B cell (primary cell): Measurements from ENCODE around the gene MRPL20. TPM values are rescaled to one million over a fixed set of nuclear protein-coding genes. Genes with fewer than 3 reads are reported as not detected.

Experiments used
- ATAC-seq: fragments of 200-7000 bp; cut with Tn5 transposase; one replicate; pipeline ENCODE4 v1.10.0; 2021; ENCODE audit warnings: low read depth, mild to moderate bottlenecking, moderate number of reproducible peaks, moderate library complexity
- CTCF ChIA-PET: fragments of 350-600 bp; sonication (Branson Sonifier 250); formaldehyde crosslinking; loops from one replicate; lab custom pipeline; 2021; ENCODE audit warnings: antibody characterized with exemption, inconsistent platforms; lab: Charles Lee
- POLR2A ChIA-PET: fragments of 350-600 bp; sonication (Branson Sonifier 250); formaldehyde crosslinking; loops from one replicate; lab custom pipeline; 2021; ENCODE audit warnings: antibody characterized with exemption; lab: Charles Lee
- DNase-seq: peaks from one replicate; pipeline ENCODE4 v3.0.0; 2013
- H2AFZ ChIP-seq: 2 replicates; pipeline ENCODE4 v1.6.1; 2012; ENCODE audit warnings: mild to moderate bottlenecking, low read depth, low read length; ENCODE audit not compliant: insufficient read depth, poor library complexity, severe bottlenecking
- H3K27ac ChIP-seq, 2 donors: 1 replicate in 1 of 2; 2 replicates in 1 of 2; pipeline ENCODE4 v1.5.1; 2012 to 2013; ENCODE audit warnings: low read length in 2 of 2, mild to moderate bottlenecking in 2 of 2, moderate library complexity in 1 of 2
- H3K27me3 ChIP-seq, 4 experiments: fragments of 200-600 bp in 1 of 4; sonication (generic) in 1 of 4; replicated peaks in 1 of 4; 1 replicate in 2 of 4; 2 replicates in 2 of 4; pipeline versions ENCODE4 v1.6.1 to v1.7.0; 2013 to 2016; ENCODE audit warnings: low read length in 3 of 4, mild to moderate bottlenecking in 2 of 4, mixed read lengths in 1 of 4, moderate library complexity in 1 of 4; ENCODE audit not compliant: insufficient read depth in 4 of 4, control insufficient read depth in 3 of 4; ENCODE audit errors: control extremely low read depth in 1 of 4
- H3K36me3 ChIP-seq, 2 experiments: replicated peaks in 1 of 2; 1 replicate in 1 of 2; 2 replicates in 1 of 2; pipeline versions ENCODE4 v1.6.1 to v1.7.1; 2013; ENCODE audit warnings: low read length in 1 of 2; ENCODE audit not compliant: insufficient read depth in 2 of 2, control insufficient read depth in 1 of 2; ENCODE audit errors: control extremely low read depth in 1 of 2, extremely low read depth in 1 of 2
- H3K4me1 ChIP-seq, 2 donors: fragments of 200-600 bp in 1 of 2; sonication (generic) in 1 of 2; 1 replicate in 1 of 2; 2 replicates in 1 of 2; pipeline versions ENCODE4 v1.5.1 to v1.6.1; 2013 to 2017; ENCODE audit warnings: low read length in 2 of 2; ENCODE audit not compliant: control insufficient read depth in 2 of 2, insufficient read depth in 2 of 2
- H3K4me2 ChIP-seq: replicated peaks from 2 replicates; pipeline ENCODE3; 2012; ENCODE audit warnings: mild to moderate bottlenecking, low read depth, low read length; ENCODE audit not compliant: poor library complexity, severe bottlenecking
- H3K4me3 ChIP-seq, 5 experiments: fragments of 200-600 bp in 1 of 5; sonication (generic) in 1 of 5; 1 replicate in 3 of 5; 2 replicates in 2 of 5; pipeline versions ENCODE4 v1.5.1 to v1.7.0; 2011 to 2016; ENCODE audit warnings: low read length in 4 of 5, mild to moderate bottlenecking in 4 of 5, low read depth in 2 of 5, control low read depth in 1 of 5, moderate library complexity in 1 of 5; ENCODE audit not compliant: insufficient read depth in 1 of 5; ENCODE audit errors: control extremely low read depth in 1 of 5, extremely low read depth in 1 of 5
- H3K79me2 ChIP-seq: fragments of 200-600 bp; sonication (generic); one replicate; pipeline ENCODE4 v1.6.0; 2016; ENCODE audit warnings: low read length; ENCODE audit not compliant: control insufficient read depth, insufficient read depth
- H3K9ac ChIP-seq: fragments of 200-600 bp; sonication (generic); 2 replicates; pipeline ENCODE4 v1.6.1; 2017; ENCODE audit warnings: mild to moderate bottlenecking, low read length, moderate library complexity
- H3K9me3 ChIP-seq, 3 donors: one replicate each; pipeline versions ENCODE4 v1.6.1 to v1.7.1; 2013; ENCODE audit warnings: low read length in 2 of 3; ENCODE audit not compliant: control insufficient read depth in 2 of 3, insufficient read depth in 1 of 3; ENCODE audit errors: control extremely low read depth in 1 of 3
- H4K20me1 ChIP-seq: 2 replicates; pipeline ENCODE4 v1.6.0; 2012; ENCODE audit warnings: mild to moderate bottlenecking, low read length; ENCODE audit not compliant: insufficient read depth, control insufficient read depth, poor library complexity, severe bottlenecking
- H3K27ac Mint-ChIP-seq: one replicate; pipeline ENCODE4 v1.8.0; 2021; ENCODE audit warnings: mixed read lengths
- H3K27me3 Mint-ChIP-seq: one replicate; pipeline ENCODE4 v1.8.0; 2021; ENCODE audit warnings: mixed read lengths
- H3K4me1 Mint-ChIP-seq: one replicate; pipeline ENCODE4 v1.8.0; 2021; ENCODE audit warnings: mixed read lengths
- H3K4me3 Mint-ChIP-seq: one replicate; pipeline ENCODE4 v1.8.0; 2021; ENCODE audit warnings: mixed read lengths
- H3K9me3 Mint-ChIP-seq: one replicate; pipeline ENCODE4 v1.8.0; 2022; ENCODE audit warnings: mixed read lengths; ENCODE audit not compliant: insufficient read depth
- CTCF ChIP-seq: fragments of 200-600 bp; IDR thresholded peaks from one replicate; pipeline ENCODE4 v1.8.0; 2022; ENCODE audit warnings: antibody characterized with exemption, mild to moderate bottlenecking
- EZH2 ChIP-seq: IDR thresholded peaks from 2 replicates; pipeline ENCODE4 v1.6.1; 2012; ENCODE audit warnings: borderline replicate concordance, low read depth, mild to moderate bottlenecking, moderate library complexity, low read length; ENCODE audit not compliant: insufficient read depth, poor library complexity, severe bottlenecking
- WGBS: methylation state at CpG from one replicate; pipeline ENCODE4 v1.1.5; 2013; ENCODE audit warnings: missing lambda C conversion rate; ENCODE audit not compliant: insufficient coverage; 5-methylcytosine and 5-hydroxymethylcytosine counted together
- intact Hi-C: fragments of 100-400 bp; cut with micrococcal nuclease; formaldehyde crosslinking; loops from one replicate; pipeline ENCODE4 v1.10.0; 2022
- polyA plus RNA-seq: library from polyadenylated mRNA; depleted of rRNA; stranded (reverse); fragments of >200 nt; gene quantifications from 2 replicates; pipeline ENCODE4 v1.2.3, GENCODE V29; 2012
- total RNA-seq, 2 donors: library from RNA; stranded (reverse); fragments of 120-200 nt in 1 of 2; gene quantifications; 1 replicate in 1 of 2; 2 replicates in 1 of 2; pipeline versions ENCODE4 v1.2.3 to v1.2.4, GENCODE V29; 2013 to 2022

MRPL20 gene
- total and polyA plus RNA-seq, 2 donors (not counting 1 experiment from before 2014, with no cell fraction given), result 55.9 to 119 TPM

DNA sequence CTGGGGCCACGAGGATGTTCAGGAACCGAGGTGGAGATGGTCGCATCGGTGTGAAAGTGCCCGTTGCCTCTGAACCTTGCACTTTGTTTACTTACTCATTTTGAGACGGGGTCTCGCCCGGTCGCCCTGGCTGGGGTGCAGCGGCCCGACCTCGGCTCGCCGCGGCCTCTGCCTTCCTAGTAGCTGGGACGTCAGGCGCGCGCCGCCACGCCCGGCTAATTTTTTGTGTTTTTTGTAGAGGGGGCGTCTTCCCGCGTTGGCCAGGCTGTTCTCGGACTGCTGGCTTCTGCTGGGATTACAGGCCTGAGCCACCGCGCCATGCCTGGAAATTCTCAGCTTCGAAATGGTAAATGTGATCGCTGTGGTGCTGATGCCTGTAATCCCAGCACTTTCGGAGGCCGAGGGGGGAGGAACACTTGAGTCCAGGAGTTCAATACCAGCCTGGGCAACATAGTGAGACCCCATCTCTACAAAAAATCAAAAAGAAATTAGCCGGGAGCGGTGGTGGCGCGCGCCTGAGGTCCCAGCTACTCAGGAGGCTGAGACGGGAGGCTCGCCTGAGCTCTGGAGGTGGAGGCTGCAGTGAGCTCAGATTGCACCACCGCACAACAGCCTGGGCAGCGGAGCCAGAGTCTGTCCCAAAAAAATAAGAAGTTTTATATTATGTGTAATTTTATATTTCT, 684 bp upstream of the MRPL20 start:
- Mint-ChIP-seq H3K4me1 (peaks cover 36% of the 10 kb centered on the region), H3K4me3 (peak overlapping the region; percentile 86), H3K9me3 (no peaks in the 10 kb centered on the region), H3K27ac (peak overlapping the region; percentile 91), H3K27me3 (no peaks in the 10 kb centered on the region)
- Histone ChIP-seq H3K27me3 (no peaks in the 10 kb centered on the region), H4K20me1 (peaks cover 30% of the 10 kb centered on the region), H2AFZ (peak overlapping the region; percentile 77), H3K9me3 (no peaks in the 10 kb centered on the region), H3K79me2 (peaks cover 62% of the 10 kb centered on the region), H3K9ac (peak overlapping the region; percentile 87), H3K4me2 (peak overlapping the region; percentile 98), H3K27ac (peak overlapping the region; percentile 69 to 87), H3K36me3 (peaks cover 0 to 21% of the 10 kb centered on the region in 2 experiments), H3K4me1 (peaks cover 21 to 26% of the 10 kb centered on the region in 2 donors), H3K4me3 (peak overlapping the region; percentile 70 to 98 (median 90))
- intact Hi-C loops, result loop anchor here (1.0 to 2.0 kb wide), 5 partner anchors 8 to 97 kb away; partner anchors contain the start of genes ATAD3B, AURKAIP1 and CCNL2
- ATAC-seq (peak; percentile 11), DNase-seq (no peak)
- CTCF ChIA-PET, result interaction anchor here (0.9 to 1.7 kb wide), 3 partner anchors 9 to 36 kb away, joined by 3 to 8 read pairs (median 5); partner anchors contain the start of gene CCNL2
- 6% methylated on average over 34 of the region's 41 CpGs for WGBS
- TF ChIP-seq CTCF (no peak), EZH2 (no peak)
- POLR2A ChIA-PET, result interaction anchor here (0.6 to 1.9 kb wide), 6 partner anchors 9 to 134 kb away, joined by 3 to 8 read pairs (median 4); partner anchors contain the start of genes AURKAIP1, CCNL2 and UBE2J2
